DMS53 treated with DMSO at 0.1 percent for 48 hours (cell line): ENCODE data around the gene PSEN1.

Source experiments
- DNase-seq: peaks from one replicate; lab custom pipeline; 2025; ENCODE audit not compliant: unreplicated experiment; lab: John Stamatoyannopoulos, UW

Gene PSEN1

GRCh38 chr14:73237786-73238423 lies 101.6 kb downstream of the PSEN1 start:
- DNase-seq: no peak

GRCh38 chr14:73238424-73238852 lies 102.1 kb downstream of the PSEN1 start:
- no peak for DNase-seq

GRCh38 chr14:73238941-73239340 lies 102.6 kb downstream of the PSEN1 start:
- no peak for DNase-seq

GRCh38 chr14:73239393-73240241 lies 103.3 kb downstream of the PSEN1 start:
- DNase-seq: no peak

- no peak for DNase-seq
Measured at GRCh38 chr14:73240816-73241480, 104.6 kb downstream of the PSEN1 start.

GRCh38 chr14:73241481-73242165 lies 105.3 kb downstream of the PSEN1 start:
- DNase-seq: no peak

- no peak for DNase-seq
Measured at GRCh38 chr14:73242357-73242901, 106.1 kb downstream of the PSEN1 start.

GRCh38 chr14:73243341-73243740 lies 107.0 kb downstream of the PSEN1 start:
- no peak for DNase-seq

- no peak for DNase-seq
Measured at GRCh38 chr14:73243748-73244147, 107.4 kb downstream of the PSEN1 start.

GRCh38 chr14:73244541-73245290 lies 108.4 kb downstream of the PSEN1 start:
- DNase-seq: no peak

GRCh38 chr14:73245480-73246325 lies 109.4 kb downstream of the PSEN1 start:
- no peak for DNase-seq

GRCh38 chr14:73246387-73247150 lies 110.3 kb downstream of the PSEN1 start:
- no peak for DNase-seq

- no peak for DNase-seq
Measured at GRCh38 chr14:73248108-73248868, 112.0 kb downstream of the PSEN1 start.

GRCh38 chr14:73249108-73249507 lies 112.8 kb downstream of the PSEN1 start:
- no peak for DNase-seq

GRCh38 chr14:73249564-73250316 lies 113.4 kb downstream of the PSEN1 start:
- no peak for DNase-seq

GRCh38 chr14:73250317-73250713 lies 114.0 kb downstream of the PSEN1 start:
- no peak for DNase-seq

GRCh38 chr14:73250781-73251500 lies 114.6 kb downstream of the PSEN1 start:
- DNase-seq: no peak
